Endothelial cell (in vitro differentiated cells): ENCODE results near the gene NGEF. TPM values are rescaled to one million over a fixed set of nuclear protein-coding genes. Genes with fewer than 3 reads are reported as not detected.

Source experiments
- DNase-seq: peaks from one replicate; pipeline ENCODE4 v3.0.0; 2021; ENCODE audit warnings: low spot score
- H3K27ac Mint-ChIP-seq: one replicate; pipeline ENCODE4 v1.8.0; 2021; ENCODE audit warnings: mixed read lengths, inconsistent platforms; ENCODE audit not compliant: unreplicated experiment
- H3K27me3 Mint-ChIP-seq: one replicate; pipeline ENCODE4 v1.8.0; 2021; ENCODE audit warnings: mild to moderate bottlenecking, moderate library complexity, mixed read lengths, inconsistent platforms; ENCODE audit not compliant: unreplicated experiment
- H3K36me3 Mint-ChIP-seq: one replicate; pipeline ENCODE4 v1.8.0; 2021; ENCODE audit warnings: mild to moderate bottlenecking, low read depth, mixed read lengths, inconsistent platforms; ENCODE audit not compliant: unreplicated experiment
- H3K4me1 Mint-ChIP-seq: one replicate; pipeline ENCODE4 v1.8.0; 2021; ENCODE audit warnings: mild to moderate bottlenecking, mixed read lengths, inconsistent platforms; ENCODE audit not compliant: unreplicated experiment
- H3K4me3 Mint-ChIP-seq: one replicate; pipeline ENCODE4 v1.8.0; 2021; ENCODE audit warnings: mild to moderate bottlenecking, mixed read lengths, inconsistent platforms; ENCODE audit not compliant: unreplicated experiment
- H3K9me3 Mint-ChIP-seq: one replicate; pipeline ENCODE4 v1.8.0; 2021; ENCODE audit warnings: mixed read lengths, inconsistent platforms; ENCODE audit not compliant: unreplicated experiment
- CTCF ChIP-seq: fragments of 200-600 bp; sonication (generic); IDR thresholded peaks from one replicate; pipeline ENCODE4 v1.5.0; 2021; ENCODE audit warnings: antibody characterized with exemption; ENCODE audit not compliant: unreplicated experiment
- total RNA-seq: library from RNA; stranded (reverse); fragmentation: NEBNext Ultra II Directional; extraction: Animal tissue kit (Norgen Biotek cat#: 25700); gene quantifications from one replicate; pipeline ENCODE4 v1.2.1, GENCODE V29; 2021; ENCODE audit not compliant: unreplicated experiment

NGEF gene
- total RNA-seq, 1 donor from 2014 or later: 1.4 TPM

GRCh38 chr2:233009661-233010060 is 3.4 kb downstream of the NGEF start:
- no peak for TF ChIP-seq CTCF
- Mint-ChIP-seq H3K9me3 (no peaks in the 10 kb centered on the region), H3K4me3 (no peak overlapping the region), H3K27ac (no peak overlapping the region), H3K27me3 (peaks cover 2% of the 10 kb centered on the region), H3K36me3 (no peaks in the 10 kb centered on the region), H3K4me1 (no peaks in the 10 kb centered on the region)
- no peak for DNase-seq

- no peaks in the 10 kb centered on the region for H3K36me3 Mint-ChIP-seq
- no peak overlapping the region for H3K4me3 Mint-ChIP-seq
- H3K9me3 Mint-ChIP-seq: no peaks in the 10 kb centered on the region
These were observed 5.3 kb downstream of the NGEF start for GRCh38 chr2:233007739-233008138.

GRCh38 chr2:233007270-233007669 is 5.8 kb downstream of the NGEF start:
- no peaks in the 10 kb centered on the region for H3K9me3 Mint-ChIP-seq
- no peaks in the 10 kb centered on the region for H3K36me3 Mint-ChIP-seq
- H3K27me3 Mint-ChIP-seq: peaks cover 2% of the 10 kb centered on the region
- TF ChIP-seq CTCF: no peak
- H3K27ac Mint-ChIP-seq: no peak overlapping the region
- H3K4me1 Mint-ChIP-seq: no peaks in the 10 kb centered on the region
- H3K4me3 Mint-ChIP-seq: no peak overlapping the region
- no peak for DNase-seq

More at GRCh38 chr2:233007739-233008138, 5.3 kb downstream of the NGEF start:
- no peak for TF ChIP-seq CTCF
- no peaks in the 10 kb centered on the region for H3K4me1 Mint-ChIP-seq
- DNase-seq: no peak
- H3K27me3 Mint-ChIP-seq: peaks cover 2% of the 10 kb centered on the region
- no peak overlapping the region for H3K27ac Mint-ChIP-seq

- Mint-ChIP-seq H3K27me3 (peaks cover 2% of the 10 kb centered on the region), H3K4me1 (no peaks in the 10 kb centered on the region), H3K9me3 (no peaks in the 10 kb centered on the region), H3K36me3 (no peaks in the 10 kb centered on the region), H3K27ac (no peak overlapping the region), H3K4me3 (no peak overlapping the region)
- no peak for DNase-seq
- TF ChIP-seq CTCF: no peak
These were observed 6.4 kb downstream of the NGEF start for GRCh38 chr2:233006648-233007047.

- H3K36me3 Mint-ChIP-seq: no peaks in the 10 kb centered on the region
- no peak for TF ChIP-seq CTCF
- no peak overlapping the region for H3K4me3 Mint-ChIP-seq
- H3K27me3 Mint-ChIP-seq: peaks cover 2% of the 10 kb centered on the region
- H3K27ac Mint-ChIP-seq: no peak overlapping the region
- no peaks in the 10 kb centered on the region for H3K9me3 Mint-ChIP-seq
- no peak for DNase-seq
- no peaks in the 10 kb centered on the region for H3K4me1 Mint-ChIP-seq
These were observed 8.0 kb downstream of the NGEF start for GRCh38 chr2:233005096-233005495.
